HepG2 (cell line): ENCODE results near the gene METTL4. TPM values are rescaled to one million over a fixed set of nuclear protein-coding genes. Genes with fewer than 3 reads are reported as not detected.

ENCODE experiments used
- ATAC-seq: fragments of 200-7000 bp; cut with Tn5 transposase; 3 replicates; pipeline ENCODE4 v1.9.1; 2020; ENCODE audit warnings: mild to moderate bottlenecking, moderate library complexity
- BruUV-seq: library from RNA; stranded (reverse); fragments of 400-500 nt; replicated peaks from 2 replicates; lab custom pipeline; 2021; lab: Mats Ljungman, UMichigan
- CTCF ChIA-PET: fragments of 300-600 bp; formaldehyde crosslinking; extraction: SDS; loops from one replicate; lab custom pipeline; 2021; ENCODE audit warnings: low total read pairs, inconsistent platforms, low intra/inter-chr PET ratio; lab: Yijun Ruan, JAX
- POLR2A ChIA-PET: fragments of 350-600 bp; sonication (Branson Sonifier 250); formaldehyde crosslinking; loops from one replicate; lab custom pipeline; 2020; ENCODE audit warnings: antibody characterized with exemption, inconsistent platforms; lab: Yijun Ruan, JAX
- DNase-seq: peaks from one replicate; pipeline ENCODE4 v3.0.0-alpha.2; 2015; ENCODE audit warnings: low spot score
- FAIRE-seq: peaks from 3 replicates; lab custom pipeline; 2011; peaks lifted over from hg19 to GRCh38; lab: Jason Lieb, UNC
- H2AFZ ChIP-seq: one replicate; pipeline ENCODE4 v1.6.1; 2011; ENCODE audit warnings: low read length, inconsistent platforms
- H3K27ac ChIP-seq: fragments of 300-600 bp; 3 replicates; pipeline ENCODE4 v1.8.0; 2011; ENCODE audit warnings: mixed run types, mild to moderate bottlenecking, mixed read lengths, low read length, inconsistent platforms; ENCODE audit not compliant: insufficient read depth; ENCODE audit errors: extremely low read length
- H3K27me3 ChIP-seq, 2 experiments: fragments of 200-600 bp in 1 of 2; 2 replicates in 1 of 2; 3 replicates in 1 of 2; pipeline versions ENCODE4 v1.6.0 to v1.8.0; 2011; ENCODE audit warnings: low read length in 2 of 2, mild to moderate bottlenecking in 2 of 2, moderate library complexity in 2 of 2, inconsistent platforms in 1 of 2; ENCODE audit not compliant: insufficient read depth in 2 of 2, control insufficient read depth in 1 of 2
- H3K36me3 ChIP-seq, 2 experiments: fragments of 200-600 bp in 1 of 2; replicated peaks in 1 of 2; 2 replicates in 1 of 2; 3 replicates in 1 of 2; pipeline versions ENCODE4 v1.5.1 to v1.8.0; 2011; ENCODE audit warnings: low read length in 2 of 2, inconsistent platforms in 1 of 2; ENCODE audit not compliant: insufficient read depth in 2 of 2, control insufficient read depth in 1 of 2
- H3K4me1 ChIP-seq: 2 replicates; pipeline ENCODE4 v1.5.1; 2012; ENCODE audit warnings: low read length, inconsistent platforms; ENCODE audit not compliant: insufficient read depth
- H3K4me2 ChIP-seq: 2 replicates; pipeline ENCODE4 v1.6.0; 2011; ENCODE audit warnings: low read depth, low read length, inconsistent platforms
- H3K4me3 ChIP-seq, 3 experiments: fragments of 200-600 bp in 1 of 3; sonication (generic), shearing (Covaris generic) in 1 of 3; replicated peaks in 1 of 3; 2 replicates each; pipeline ENCODE4 v1.5.1; 2011 to 2016; ENCODE audit warnings: low read length in 3 of 3, inconsistent platforms in 2 of 3, low read depth in 2 of 3, mild to moderate bottlenecking in 2 of 3, control low read depth in 1 of 3, mixed read lengths in 1 of 3; ENCODE audit not compliant: insufficient read depth in 1 of 3
- H3K79me2 ChIP-seq: one replicate; pipeline ENCODE4 v1.6.1; 2011; ENCODE audit warnings: low read length, inconsistent platforms; ENCODE audit not compliant: insufficient read depth
- H3K9ac ChIP-seq: 2 replicates; pipeline ENCODE4 v1.6.0; 2011; ENCODE audit warnings: mild to moderate bottlenecking, low read depth, low read length, inconsistent platforms; ENCODE audit not compliant: insufficient read depth
- H3K9me3 ChIP-seq: 2 replicates; pipeline ENCODE4 v1.5.1; 2012; ENCODE audit warnings: mild to moderate bottlenecking, low read length
- H4K20me1 ChIP-seq: 2 replicates; pipeline ENCODE4 v1.6.0; 2011; ENCODE audit warnings: inconsistent platforms, mild to moderate bottlenecking, low read length, moderate library complexity; ENCODE audit not compliant: insufficient read depth
- ELF3 ChIP-seq: IDR thresholded peaks from 2 replicates; pipeline ENCODE4 v1.6.1; 2016; ENCODE audit warnings: missing genetic modification reagents, missing compliant biosample characterization
- HNF4A ChIP-seq: sonication (generic); formaldehyde crosslinking; IDR thresholded peaks from 2 replicates; pipeline ENCODE4 v1.4.0; 2020; ENCODE audit warnings: missing genetic modification reagents
- KLF12 ChIP-seq: sonication (generic); formaldehyde crosslinking; IDR thresholded peaks from 2 replicates; pipeline ENCODE4 v1.4.0; 2020; ENCODE audit warnings: missing genetic modification reagents, borderline replicate concordance
- NFE2 ChIP-seq: sonication (generic); formaldehyde crosslinking; IDR thresholded peaks from 2 replicates; pipeline ENCODE4 v1.4.0; 2020; ENCODE audit warnings: missing genetic modification reagents
- PHF21A ChIP-seq: sonication (generic); formaldehyde crosslinking; IDR thresholded peaks from 2 replicates; pipeline ENCODE4 v1.5.0; 2020; ENCODE audit warnings: mild to moderate bottlenecking, missing genetic modification reagents
- RBAK ChIP-seq: sonication (generic); formaldehyde crosslinking; IDR thresholded peaks from 2 replicates; pipeline ENCODE4 v1.5.1; 2020; ENCODE audit warnings: mild to moderate bottlenecking, missing genetic modification reagents
- REL ChIP-seq: sonication (generic); formaldehyde crosslinking; conservative IDR thresholded peaks from 2 replicates; pipeline ENCODE4 v1.8.0; 2022; ENCODE audit warnings: mild to moderate bottlenecking, missing genetic modification reagents, moderate library complexity
- ZNF143 ChIP-seq: sonication (generic); formaldehyde crosslinking; IDR thresholded peaks from 2 replicates; pipeline ENCODE4 v1.4.0; 2020; ENCODE audit warnings: missing genetic modification reagents
- ZNF337 ChIP-seq: sonication (generic); formaldehyde crosslinking; IDR thresholded peaks from 2 replicates; pipeline ENCODE4 v1.5.1; 2020; ENCODE audit warnings: missing genetic modification reagents, low read depth, mild to moderate bottlenecking, borderline replicate concordance
- ZNF432 ChIP-seq: sonication (generic); formaldehyde crosslinking; IDR thresholded peaks from 2 replicates; pipeline ENCODE4 v1.5.0; 2020; ENCODE audit warnings: missing genetic modification reagents, mild to moderate bottlenecking, borderline replicate concordance
- ZNF878 ChIP-seq: sonication (generic); formaldehyde crosslinking; IDR thresholded peaks from 2 replicates; pipeline ENCODE4 v1.8.1; 2023; ENCODE audit warnings: mild to moderate bottlenecking, missing genetic modification reagents, moderate library complexity
- WGBS: methylation state at CpG from one replicate; pipeline ENCODE4 v1.1.6; 2017; ENCODE audit warnings: low lambda C conversion rate; 5-methylcytosine and 5-hydroxymethylcytosine counted together
- in situ Hi-C: cut with HindIII; loops from 2 replicates; pipeline ENCODE4 v1.10.0; 2017; ENCODE audit warnings: low pct_unique_long_range_greater_than_20kb; ENCODE audit not compliant: extremely low pct_ligation_motif_present
- intact Hi-C: fragments of 100-400 bp; cut with micrococcal nuclease; formaldehyde crosslinking; loops from one replicate; pipeline ENCODE4 v1.10.0; 2022; ENCODE audit not compliant: unreplicated experiment
- polyA plus RNA-seq, 8 experiments: library from polyadenylated mRNA; depleted of rRNA in 3 of 8; stranded (reverse) in 7 of 8; unstranded in 1 of 8; fragments of >200 nt; fragmentation: Illumina TruSeq in 4 of 8; extraction: Trizol in 4 of 8; gene quantifications; 2 replicates each; pipeline versions ENCODE4 v1.2.1 to v1.2.3, GENCODE V29; 2011 to 2016; ENCODE audit warnings: low read depth in 4 of 8, missing spikeins in 1 of 8, mixed read lengths in 1 of 8; ENCODE audit not compliant: insufficient read depth in 1 of 8
- total RNA-seq, 5 experiments: library from RNA; depleted of rRNA; stranded (reverse); fragments of >200 nt; fragmentation: Illumina TruSeq; extraction: Trizol; gene quantifications; 2 replicates each; pipeline ENCODE4 v1.2.3, GENCODE V29; 2016; ENCODE audit warnings: low read depth in 1 of 5
- TF ChIP-seq, protein P1 (sequence below): sonication (generic); formaldehyde crosslinking; IDR thresholded peaks from 2 replicates; pipeline ENCODE4 v1.4.0; 2020; ENCODE audit warnings: missing genetic modification reagents
- TF ChIP-seq, protein P2 (sequence below): sonication (generic); formaldehyde crosslinking; IDR thresholded peaks from 2 replicates; pipeline ENCODE4 v1.5.0; 2020; ENCODE audit warnings: mild to moderate bottlenecking, low read depth, missing genetic modification reagents, borderline replicate concordance

The METTL4 gene
- total and polyA plus RNA-seq, 2 of the 13 experiments (the other 11 are each of a cell fraction or from before 2014, with no cell fraction given): 6.8 to 8.1 TPM

DNA sequence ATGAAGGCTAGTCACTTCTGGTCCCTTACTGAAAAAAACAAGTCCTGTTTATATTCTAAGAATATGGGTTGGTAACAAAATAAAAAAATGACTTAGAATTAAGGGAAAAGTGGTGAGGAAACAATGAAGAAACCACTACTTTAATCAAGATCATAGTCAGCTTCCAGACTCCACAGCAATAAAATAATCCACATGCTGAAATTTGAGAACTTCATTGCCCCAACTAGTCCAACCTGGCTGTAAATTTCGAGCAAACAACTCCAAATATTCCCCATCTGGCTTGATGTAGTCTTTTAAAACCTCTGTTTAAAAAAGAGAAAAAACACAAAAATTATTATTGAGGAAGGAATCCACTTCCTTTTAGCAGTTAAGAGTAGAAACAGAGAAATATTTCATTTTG, 32.5 kb downstream of the METTL4 start:
- H3K4me1 ChIP-seq: no peaks in the 10 kb centered on the region
- TF ChIP-seq REL (no peak), ZNF337 (CRISPR knock-in tag) (no peak), HNF4A (no peak), PHF21A (no peak), ZNF432 (CRISPR knock-in tag) (no peak), ZNF878 (CRISPR knock-in tag) (no peak), NFE2 (CRISPR knock-in tag) (no peak)
- no peak overlapping the region for H3K4me3 ChIP-seq
- H3K9ac ChIP-seq: no peak overlapping the region
- H3K36me3 ChIP-seq: peaks cover 0 to 6% of the 10 kb centered on the region in 2 experiments; a peak in 1 of 5 replicates
- POLR2A ChIA-PET: no interaction called here
- H3K27me3 ChIP-seq: no peaks in the 10 kb centered on the region
- no peak for FAIRE-seq
- intact Hi-C loops: no loop called here
- H3K27ac ChIP-seq: no peak overlapping the region
- CTCF ChIA-PET: no interaction called here
- 55% methylated on average over 1 of the region's 1 CpG for WGBS
- no peak for ATAC-seq
- H3K9me3 ChIP-seq: no peaks in the 10 kb centered on the region
- H3K79me2 ChIP-seq: no peaks in the 10 kb centered on the region
- no peak overlapping the region for H3K4me2 ChIP-seq
- H2AFZ ChIP-seq: no peak overlapping the region
- no peaks in the 10 kb centered on the region for H4K20me1 ChIP-seq
- no peak for DNase-seq
- in situ Hi-C loops: loop anchor here (10.0 to 25.0 kb wide), 3 partner anchors 202 to 952 kb away; no protein-coding TSS in a partner anchor
- no TSS peak for BruUV-seq

DNA sequence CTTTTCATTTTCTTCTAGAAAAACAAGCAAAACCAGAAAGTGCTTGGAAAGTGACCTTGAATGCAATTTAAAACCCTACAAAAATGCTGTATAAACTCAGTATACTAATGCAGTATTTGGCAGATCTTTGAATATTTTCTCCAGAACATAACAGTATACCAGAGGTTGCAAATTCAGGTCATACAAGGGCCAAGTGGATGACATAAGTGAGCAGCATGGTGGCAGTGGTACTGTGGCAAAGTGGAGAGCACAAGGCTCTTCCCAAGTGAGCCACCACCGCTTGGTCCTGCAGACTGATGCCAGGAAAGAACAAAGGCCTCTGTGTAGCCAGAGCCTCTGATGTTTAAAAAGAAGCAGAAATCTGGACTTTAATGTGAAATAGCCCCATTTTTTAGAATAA, 33.1 kb downstream of the METTL4 start:
- Histone ChIP-seq H4K20me1 (no peaks in the 10 kb centered on the region), H3K36me3 (peaks cover 0 to 4% of the 10 kb centered on the region in 2 experiments; a peak in 1 of 5 replicates), H3K9ac (no peak overlapping the region), H3K27ac (no peak overlapping the region), H3K4me2 (no peak overlapping the region), H3K79me2 (no peaks in the 10 kb centered on the region), H3K27me3 (no peaks in the 10 kb centered on the region), H3K4me3 (no peak overlapping the region), H2AFZ (no peak overlapping the region), H3K9me3 (no peaks in the 10 kb centered on the region), H3K4me1 (no peaks in the 10 kb centered on the region)
- in situ Hi-C loops (loop anchor here (10.0 to 25.0 kb wide), 3 partner anchors 201 to 951 kb away; no protein-coding TSS in a partner anchor), intact Hi-C loops (no loop called here)
- WGBS: 100% methylated on average over 1 of the region's 1 CpG
- ATAC-seq: no peak
- DNase-seq: no peak
- no peak for FAIRE-seq
- CTCF ChIA-PET: no interaction called here
- TF ChIP-seq, protein P1, sequence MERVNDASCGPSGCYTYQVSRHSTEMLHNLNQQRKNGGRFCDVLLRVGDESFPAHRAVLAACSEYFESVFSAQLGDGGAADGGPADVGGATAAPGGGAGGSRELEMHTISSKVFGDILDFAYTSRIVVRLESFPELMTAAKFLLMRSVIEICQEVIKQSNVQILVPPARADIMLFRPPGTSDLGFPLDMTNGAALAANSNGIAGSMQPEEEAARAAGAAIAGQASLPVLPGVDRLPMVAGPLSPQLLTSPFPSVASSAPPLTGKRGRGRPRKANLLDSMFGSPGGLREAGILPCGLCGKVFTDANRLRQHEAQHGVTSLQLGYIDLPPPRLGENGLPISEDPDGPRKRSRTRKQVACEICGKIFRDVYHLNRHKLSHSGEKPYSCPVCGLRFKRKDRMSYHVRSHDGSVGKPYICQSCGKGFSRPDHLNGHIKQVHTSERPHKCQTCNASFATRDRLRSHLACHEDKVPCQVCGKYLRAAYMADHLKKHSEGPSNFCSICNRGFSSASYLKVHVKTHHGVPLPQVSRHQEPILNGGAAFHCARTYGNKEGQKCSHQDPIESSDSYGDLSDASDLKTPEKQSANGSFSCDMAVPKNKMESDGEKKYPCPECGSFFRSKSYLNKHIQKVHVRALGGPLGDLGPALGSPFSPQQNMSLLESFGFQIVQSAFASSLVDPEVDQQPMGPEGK (CRISPR knock-in tag): no peak
- no peak for TF ChIP-seq ZNF143 (CRISPR knock-in tag)
- TF ChIP-seq RBAK (CRISPR knock-in tag): no peak
- TF ChIP-seq, protein P2, sequence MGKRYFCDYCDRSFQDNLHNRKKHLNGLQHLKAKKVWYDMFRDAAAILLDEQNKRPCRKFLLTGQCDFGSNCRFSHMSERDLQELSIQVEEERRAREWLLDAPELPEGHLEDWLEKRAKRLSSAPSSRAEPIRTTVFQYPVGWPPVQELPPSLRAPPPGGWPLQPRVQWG (CRISPR knock-in tag): no peak
- TF ChIP-seq ELF3: no peak
- no peak for TF ChIP-seq KLF12 (CRISPR knock-in tag)
- POLR2A ChIA-PET: no interaction called here
- no TSS peak for BruUV-seq
